ENCODE measurements around the gene WWOX. TPM values are rescaled to one million over a fixed set of nuclear protein-coding genes. Genes with fewer than 3 reads are reported as not detected.
A peak's percentile ranks its signal among the peaks of the same experiment; 100 is the strongest.

Gene WWOX
- total RNA-seq, 1 donor from 2014 or later = 43.2 TPM

- Mint-ChIP-seq H3K4me1 (ENCODE audit: low read depth) (peaks cover 21% of the 10 kb centered on the region), H3K9me3 (ENCODE audit: low read depth) (no peaks in the 10 kb centered on the region), H3K36me3 (ENCODE audit: insufficient read depth) (no peaks in the 10 kb centered on the region), H3K27me3 (peaks cover 23% of the 10 kb centered on the region), H3K27ac (no peak overlapping the region), H3K4me3 (ENCODE audit: low read depth) (no peak overlapping the region)
- no peak for DNase-seq (ENCODE audit: low spot score, unreplicated experiment)
- no peak for TF ChIP-seq CTCF (IDR thresholded peaks at IDR 0.05; ENCODE audit: unreplicated experiment)
These were observed 897.3 kb downstream of the WWOX start for GRCh38 chr16:78996790-78997189.

- Mint-ChIP-seq H3K9me3 (ENCODE audit: low read depth) (no peaks in the 10 kb centered on the region), H3K27me3 (peaks cover 21% of the 10 kb centered on the region), H3K27ac (no peak overlapping the region), H3K36me3 (ENCODE audit: insufficient read depth) (no peaks in the 10 kb centered on the region), H3K4me3 (ENCODE audit: low read depth) (no peak overlapping the region), H3K4me1 (ENCODE audit: low read depth) (peaks cover 8% of the 10 kb centered on the region)
- no peak for TF ChIP-seq CTCF (IDR thresholded peaks at IDR 0.05; ENCODE audit: unreplicated experiment)
- DNase-seq (ENCODE audit: low spot score, unreplicated experiment) = no peak
These were observed 899.4 kb downstream of the WWOX start for GRCh38 chr16:78998879-78999278.

GRCh38 chr16:79001156-79001967 lies 901.9 kb downstream of the WWOX start:
- no peak overlapping the region for H3K4me3 Mint-ChIP-seq (ENCODE audit: low read depth)
- H3K36me3 Mint-ChIP-seq (ENCODE audit: insufficient read depth) = no peaks in the 10 kb centered on the region
- TF ChIP-seq CTCF (IDR thresholded peaks at IDR 0.05; ENCODE audit: unreplicated experiment) = no peak
- H3K27ac Mint-ChIP-seq = peak overlapping the region; percentile 1
- DNase-seq (ENCODE audit: low spot score, unreplicated experiment) = no peak
- peaks cover 2% of the 10 kb centered on the region for H3K4me1 Mint-ChIP-seq (ENCODE audit: low read depth)
- peaks cover 10% of the 10 kb centered on the region for H3K27me3 Mint-ChIP-seq
- no peaks in the 10 kb centered on the region for H3K9me3 Mint-ChIP-seq (ENCODE audit: low read depth)

- peaks cover 3% of the 10 kb centered on the region for H3K27me3 Mint-ChIP-seq
- H3K4me3 Mint-ChIP-seq (ENCODE audit: low read depth) = no peak overlapping the region
- no peaks in the 10 kb centered on the region for H3K9me3 Mint-ChIP-seq (ENCODE audit: low read depth)
- H3K27ac Mint-ChIP-seq = no peak overlapping the region
- peaks cover 2% of the 10 kb centered on the region for H3K4me1 Mint-ChIP-seq (ENCODE audit: low read depth)
- TF ChIP-seq CTCF (IDR thresholded peaks at IDR 0.05; ENCODE audit: unreplicated experiment) = no peak
- no peak for DNase-seq (ENCODE audit: low spot score, unreplicated experiment)
- H3K36me3 Mint-ChIP-seq (ENCODE audit: insufficient read depth) = no peaks in the 10 kb centered on the region
These were observed 903.7 kb downstream of the WWOX start for GRCh38 chr16:79003026-79003609.

GRCh38 chr16:79004309-79004708 lies 904.9 kb downstream of the WWOX start:
- Mint-ChIP-seq H3K27ac (no peak overlapping the region), H3K4me1 (ENCODE audit: low read depth) (peaks cover 2% of the 10 kb centered on the region), H3K9me3 (ENCODE audit: low read depth) (no peaks in the 10 kb centered on the region), H3K27me3 (peaks cover 3% of the 10 kb centered on the region), H3K36me3 (ENCODE audit: insufficient read depth) (no peaks in the 10 kb centered on the region), H3K4me3 (ENCODE audit: low read depth) (no peak overlapping the region)
- no peak for TF ChIP-seq CTCF (IDR thresholded peaks at IDR 0.05; ENCODE audit: unreplicated experiment)
- no peak for DNase-seq (ENCODE audit: low spot score, unreplicated experiment)
